Trophoblast cell (in vitro differentiated cells and primary cell): ENCODE results near the gene MYL6B. TPM values are rescaled to one million over a fixed set of nuclear protein-coding genes. Genes with fewer than 3 reads are reported as not detected.

ENCODE experiments used
- DNase-seq, 2 donors: peaks; one replicate each; pipeline ENCODE4 v3.0.0-alpha.2; 2016
- H2AFZ ChIP-seq: 2 replicates; pipeline ENCODE4 v1.6.1; 2013; ENCODE audit warnings: low read length, moderate library complexity, mild to moderate bottlenecking; ENCODE audit not compliant: insufficient read depth, poor library complexity
- H2AK5ac ChIP-seq: 2 replicates; pipeline ENCODE4 v1.6.1; 2013; ENCODE audit warnings: mild to moderate bottlenecking, low read length
- H2BK120ac ChIP-seq: 2 replicates; pipeline ENCODE4 v1.6.1; 2013; ENCODE audit warnings: low read length, mild to moderate bottlenecking, moderate library complexity; ENCODE audit not compliant: insufficient read depth, poor library complexity
- H2BK12ac ChIP-seq: 2 replicates; pipeline ENCODE4 v1.6.1; 2013; ENCODE audit warnings: mild to moderate bottlenecking, low read length, moderate library complexity
- H2BK5ac ChIP-seq: 2 replicates; pipeline ENCODE4 v1.6.1; 2013; ENCODE audit warnings: low read length, low read depth, moderate library complexity, mild to moderate bottlenecking; ENCODE audit not compliant: poor library complexity
- H3K14ac ChIP-seq: 2 replicates; pipeline ENCODE4 v1.6.1; 2013; ENCODE audit warnings: mild to moderate bottlenecking, low read length
- H3K18ac ChIP-seq: 2 replicates; pipeline ENCODE4 v1.6.1; 2013; ENCODE audit warnings: mild to moderate bottlenecking, low read length
- H3K23ac ChIP-seq: 2 replicates; pipeline ENCODE4 v1.6.1; 2013; ENCODE audit warnings: low read length
- H3K27ac ChIP-seq: 2 replicates; pipeline ENCODE4 v1.5.1; 2013; ENCODE audit warnings: low read depth, mild to moderate bottlenecking, inconsistent platforms, low read length, moderate library complexity
- H3K27me3 ChIP-seq: 2 replicates; pipeline ENCODE4 v1.6.1; 2013; ENCODE audit warnings: inconsistent platforms, mild to moderate bottlenecking, low read length, moderate library complexity; ENCODE audit not compliant: insufficient read depth
- H3K36me3 ChIP-seq, 2 experiments: 1 replicate in 1 of 2; 2 replicates in 1 of 2; pipeline ENCODE4 v1.6.1; 2013; ENCODE audit warnings: low read length in 2 of 2, mild to moderate bottlenecking in 2 of 2, moderate library complexity in 1 of 2; ENCODE audit not compliant: insufficient read depth in 2 of 2, control insufficient read depth in 1 of 2
- H3K4ac ChIP-seq: 2 replicates; pipeline ENCODE4 v1.6.1; 2013; ENCODE audit warnings: low read depth, mild to moderate bottlenecking, low read length, moderate library complexity
- H3K4me1 ChIP-seq, 2 experiments: 1 replicate in 1 of 2; 2 replicates in 1 of 2; pipeline ENCODE4 v1.6.1; 2013; ENCODE audit warnings: low read length in 2 of 2, mild to moderate bottlenecking in 2 of 2, moderate library complexity in 1 of 2; ENCODE audit not compliant: insufficient read depth in 2 of 2, control insufficient read depth in 1 of 2
- H3K4me2 ChIP-seq: 2 replicates; pipeline ENCODE4 v1.6.1; 2013; ENCODE audit warnings: inconsistent platforms, mild to moderate bottlenecking, low read length, moderate library complexity
- H3K4me3 ChIP-seq: 2 replicates; pipeline ENCODE4 v1.5.1; 2013; ENCODE audit warnings: mild to moderate bottlenecking, low read depth, low read length, inconsistent platforms
- H3K79me1 ChIP-seq: one replicate; pipeline ENCODE4 v1.6.1; 2013; ENCODE audit warnings: low read length
- H3K79me2 ChIP-seq: 2 replicates; pipeline ENCODE4 v1.6.1; 2013; ENCODE audit warnings: low read length, mild to moderate bottlenecking; ENCODE audit not compliant: control insufficient read depth, insufficient read depth, poor library complexity
- H3K9ac ChIP-seq: 2 replicates; pipeline ENCODE4 v1.6.1; 2013; ENCODE audit warnings: mild to moderate bottlenecking, low read length
- H3K9me3 ChIP-seq: 2 replicates; pipeline ENCODE4 v1.6.1; 2013; ENCODE audit warnings: low read depth, mild to moderate bottlenecking, control low read depth, inconsistent platforms, low read length; ENCODE audit not compliant: insufficient read depth
- H4K12ac ChIP-seq: 2 replicates; pipeline ENCODE4 v1.6.1; 2013; ENCODE audit warnings: low read depth, mild to moderate bottlenecking, low read length, moderate library complexity
- H4K8ac ChIP-seq: 2 replicates; pipeline ENCODE4 v1.6.1; 2013; ENCODE audit warnings: low read depth, mild to moderate bottlenecking, low read length, moderate library complexity
- H4K91ac ChIP-seq: one replicate; pipeline ENCODE4 v1.6.1; 2013; ENCODE audit warnings: low read depth, mild to moderate bottlenecking, low read length, moderate library complexity
- WGBS: extraction: QIAGEN DNeasy Blood & Tissue Kit; methylation state at CpG from one replicate; pipeline ENCODE4 v1.1.7; 2013; ENCODE audit warnings: missing lambda C conversion rate; ENCODE audit not compliant: insufficient read length, insufficient coverage; ENCODE audit errors: extremely low coverage; 5-methylcytosine and 5-hydroxymethylcytosine counted together
- polyA plus RNA-seq: library from polyadenylated mRNA; stranded (reverse); fragments of 200-250 nt; gene quantifications from 2 replicates; pipeline ENCODE4 v1.2.3, GENCODE V29; 2013

The MYL6B gene
- polyA plus RNA-seq: 91.8 and 91.9 TPM in 2 replicates

DNA sequence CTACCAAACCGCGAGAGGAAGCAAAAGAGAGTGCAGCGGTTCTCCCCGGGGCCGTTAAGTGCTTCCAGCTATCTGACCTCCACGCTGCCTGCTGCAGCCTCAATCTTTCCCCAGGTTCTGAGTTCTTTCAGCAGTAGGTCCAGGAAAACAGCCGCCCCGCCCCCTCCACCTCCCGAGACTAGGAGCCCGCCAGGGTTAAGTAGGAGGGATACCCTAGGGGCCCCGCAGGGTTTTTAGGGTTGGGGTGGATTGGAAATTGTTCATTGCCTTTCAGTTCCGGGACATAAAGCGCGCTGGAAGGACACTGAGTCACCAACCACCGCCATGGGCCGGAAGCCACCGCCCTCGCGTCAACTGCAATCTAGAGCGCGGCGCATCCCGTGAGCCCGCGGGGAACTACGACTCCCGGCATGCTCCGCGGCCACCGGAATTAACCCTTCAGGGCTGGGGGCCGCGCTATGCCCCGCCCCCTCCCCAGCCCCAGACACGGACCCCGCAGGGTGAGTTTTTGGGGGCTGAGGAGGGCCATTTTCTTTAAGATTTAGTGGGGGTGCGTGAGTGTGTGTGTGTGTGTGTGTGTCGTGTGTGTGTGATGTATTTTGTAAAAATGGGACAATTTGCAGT, at the start of gene MYL6B:
TSS of gene MYL6B (plus strand) at position 456 of the 624 bp plus-strand sequence. CDS start 1,332 bp downstream, outside the sequence.
- Histone ChIP-seq H3K79me1 (peaks cover 9% of the 10 kb centered on the region), H4K91ac (peak within 1 kb of the TSS; percentile 79), H3K14ac (peak within 1 kb of the TSS; percentile 71), H2BK12ac (no peak within 1 kb of the TSS), H3K4me1 (peaks cover 14% of the 10 kb centered on the region in 2 experiments), H3K27ac (peak within 1 kb of the TSS; percentile 61), H3K18ac (peak within 1 kb of the TSS; percentile 61), H2BK120ac (peak within 1 kb of the TSS; percentile 20), H2AFZ (peak within 1 kb of the TSS; percentile 75), H3K4me2 (peak within 1 kb of the TSS; percentile 100), H4K12ac (peak within 1 kb of the TSS; percentile 92), H2AK5ac (peak within 1 kb of the TSS; percentile 79), H3K27me3 (no peaks in the 10 kb centered on the region), H3K9ac (peak within 1 kb of the TSS; percentile 88), H3K4ac (peak within 1 kb of the TSS; percentile 44), H4K8ac (peak within 1 kb of the TSS; percentile 81), H3K36me3 (peaks cover 11 to 17% of the 10 kb centered on the region in 2 experiments), H3K79me2 (peaks cover under 1% of the 10 kb centered on the region), H3K4me3 (peak within 1 kb of the TSS; percentile 79), H3K23ac (no peak within 1 kb of the TSS), H2BK5ac (peak within 1 kb of the TSS; percentile 46), H3K9me3 (no peaks in the 10 kb centered on the region)
- peak; percentile 94 to 96 for DNase-seq
- no CpG with 5 or more reads among the region's 37 CpGs for WGBS

DNA sequence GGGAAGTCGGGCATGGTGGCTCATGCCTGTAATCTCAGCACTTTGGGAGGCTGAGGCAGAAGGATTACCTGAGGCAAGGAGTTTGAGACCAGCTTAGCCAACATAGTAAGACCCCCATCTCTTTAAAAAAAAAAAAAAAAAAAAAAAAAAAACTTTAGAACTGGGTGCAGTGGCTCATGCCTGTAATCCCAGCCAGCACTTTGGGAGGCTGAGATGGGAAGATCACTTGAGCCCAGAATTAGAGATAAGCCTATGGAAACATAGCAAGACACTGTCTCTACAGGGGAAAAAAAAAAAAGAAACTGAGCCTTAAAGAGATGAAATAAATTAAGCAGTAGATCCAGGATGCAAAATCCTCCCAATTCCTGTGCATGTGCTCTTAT, 49.7 kb upstream of the MYL6B start:
- Histone ChIP-seq H2BK12ac (no peak overlapping the region), H3K9me3 (no peaks in the 10 kb centered on the region)

DNA sequence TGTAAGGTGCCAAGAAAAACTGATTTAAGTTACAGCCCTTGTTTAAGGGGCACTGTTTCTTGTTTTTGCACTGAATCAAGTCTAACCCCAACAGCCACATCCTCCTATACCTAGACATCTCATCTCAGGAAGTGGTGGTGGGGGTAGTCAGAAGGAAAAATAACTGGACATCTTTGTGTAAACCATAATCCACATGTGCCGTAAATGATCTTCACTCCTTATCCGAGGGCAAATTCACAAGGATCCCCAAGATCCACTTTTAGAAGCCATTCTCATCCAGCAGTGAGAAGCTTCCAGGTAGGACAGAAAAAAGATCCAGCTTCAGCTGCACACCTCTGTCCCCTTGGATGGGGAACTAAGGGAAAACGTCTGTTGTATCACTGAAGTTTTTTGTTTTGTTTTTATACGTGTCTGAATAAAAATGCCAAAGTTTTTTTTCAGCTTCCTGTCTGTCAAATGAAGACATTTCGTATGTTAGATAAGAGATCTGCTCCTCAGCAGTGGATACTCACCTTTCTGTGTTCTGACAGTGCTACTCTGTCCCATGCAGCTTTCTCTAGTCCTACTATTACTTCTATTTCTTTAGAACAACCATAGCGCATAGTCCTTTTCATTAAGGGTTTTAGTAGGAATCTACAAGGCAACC, 49.2 kb upstream of the MYL6B start:
- no CpG with 5 or more reads among the region's 6 CpGs for WGBS
- H4K12ac ChIP-seq: no peak overlapping the region
- no peak overlapping the region for H3K4me3 ChIP-seq
- no peaks in the 10 kb centered on the region for H3K9me3 ChIP-seq
- H2BK120ac ChIP-seq: no peak overlapping the region
- no peaks in the 10 kb centered on the region for H3K27me3 ChIP-seq
- H4K8ac ChIP-seq: no peak overlapping the region
- H2AFZ ChIP-seq: no peak overlapping the region
- no peak overlapping the region for H3K4ac ChIP-seq
- H3K14ac ChIP-seq: no peak overlapping the region
- peaks cover 28 to 40% of the 10 kb centered on the region in 2 experiments for H3K36me3 ChIP-seq
- H3K79me2 ChIP-seq: peaks cover 10% of the 10 kb centered on the region
- peaks cover 8% of the 10 kb centered on the region for H3K79me1 ChIP-seq
- H2BK12ac ChIP-seq: no peak overlapping the region
- H3K27ac ChIP-seq: peak overlapping the region; percentile 81
- peaks cover 0 to 4% of the 10 kb centered on the region in 2 experiments for H3K4me1 ChIP-seq
- no peak overlapping the region for H3K9ac ChIP-seq
- no peak overlapping the region for H3K23ac ChIP-seq
- H3K18ac ChIP-seq: no peak overlapping the region
- H3K4me2 ChIP-seq: peak overlapping the region; percentile 72
- H4K91ac ChIP-seq: no peak overlapping the region
- H2AK5ac ChIP-seq: no peak overlapping the region
- no peak overlapping the region for H2BK5ac ChIP-seq
- DNase-seq: no peak

More for the DNA sequence above, 49.7 kb upstream of the MYL6B start:
- H3K79me2 ChIP-seq: peaks cover 10% of the 10 kb centered on the region
- no CpG with 5 or more reads among the region's 1 CpG for WGBS
- no peak overlapping the region for H3K14ac ChIP-seq
- H2BK120ac ChIP-seq: no peak overlapping the region
- H2BK5ac ChIP-seq: no peak overlapping the region
- no peak overlapping the region for H3K4me2 ChIP-seq
- H3K4ac ChIP-seq: no peak overlapping the region
- no peak overlapping the region for H3K23ac ChIP-seq
- no peak overlapping the region for H3K18ac ChIP-seq
- H3K79me1 ChIP-seq: peaks cover 8% of the 10 kb centered on the region
- H4K91ac ChIP-seq: no peak overlapping the region
- H3K4me1 ChIP-seq: peaks cover 0 to 4% of the 10 kb centered on the region in 2 experiments
- no peak for DNase-seq
- no peak overlapping the region for H4K8ac ChIP-seq
- no peak overlapping the region for H2AK5ac ChIP-seq
- no peaks in the 10 kb centered on the region for H3K27me3 ChIP-seq
- H3K27ac ChIP-seq: no peak overlapping the region
- H3K4me3 ChIP-seq: no peak overlapping the region
- H3K36me3 ChIP-seq: peaks cover 27 to 37% of the 10 kb centered on the region in 2 experiments
- no peak overlapping the region for H4K12ac ChIP-seq
- H2AFZ ChIP-seq: no peak overlapping the region
- no peak overlapping the region for H3K9ac ChIP-seq

DNA sequence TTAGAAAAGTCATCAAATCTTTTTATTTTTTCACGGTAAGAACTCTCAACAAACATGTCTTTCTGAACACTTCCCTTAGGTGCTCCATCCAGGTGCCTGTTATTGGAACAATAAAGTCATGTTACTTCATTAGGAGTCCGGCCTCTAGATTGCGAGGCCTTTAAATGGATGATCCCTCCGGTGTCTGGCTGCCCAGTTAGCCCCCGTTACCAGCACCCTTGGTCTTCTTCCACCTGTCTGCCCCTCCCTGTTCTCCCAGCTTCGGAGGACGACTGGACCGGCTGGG, 48.6 kb upstream of the MYL6B start:
- no peak overlapping the region for H2AK5ac ChIP-seq
- no peaks in the 10 kb centered on the region for H3K27me3 ChIP-seq
- H2BK5ac ChIP-seq: peak overlapping the region; percentile 21
- peak overlapping the region; percentile 50 for H3K9ac ChIP-seq
- peak overlapping the region; percentile 30 for H3K4ac ChIP-seq
- peak overlapping the region; percentile 81 for H3K27ac ChIP-seq
- peak overlapping the region; percentile 76 for H4K12ac ChIP-seq
- H3K4me2 ChIP-seq: peak overlapping the region; percentile 72
- peak overlapping the region; percentile 78 for H4K91ac ChIP-seq
- H3K4me1 ChIP-seq: peaks cover 0 to 4% of the 10 kb centered on the region in 2 experiments
- peak overlapping the region; percentile 21 for H3K18ac ChIP-seq
- H3K79me1 ChIP-seq: peaks cover 8% of the 10 kb centered on the region
- peak overlapping the region; percentile 85 for H4K8ac ChIP-seq
- no peak for DNase-seq
- H2BK120ac ChIP-seq: no peak overlapping the region
- H3K4me3 ChIP-seq: peak overlapping the region; percentile 70
- peak overlapping the region; percentile 78 for H3K14ac ChIP-seq
- H2BK12ac ChIP-seq: no peak overlapping the region
- no peak overlapping the region for H3K23ac ChIP-seq
- peaks cover 10% of the 10 kb centered on the region for H3K79me2 ChIP-seq
- peaks cover 25 to 37% of the 10 kb centered on the region in 2 experiments for H3K36me3 ChIP-seq
- WGBS: no CpG with 5 or more reads among the region's 8 CpGs
- H3K9me3 ChIP-seq: no peaks in the 10 kb centered on the region
- peak overlapping the region; percentile 98 for H2AFZ ChIP-seq
